Measurements from ENCODE around the gene IGSF3. TPM values are rescaled to one million over a fixed set of nuclear protein-coding genes. Genes with fewer than 3 reads are reported as not detected.
A peak's percentile ranks its signal among the peaks of the same experiment; 100 is the strongest.

The IGSF3 gene
- total RNA-seq, 2 experiments from 2014 or later = 0.08 to 0.22 TPM

DNA sequence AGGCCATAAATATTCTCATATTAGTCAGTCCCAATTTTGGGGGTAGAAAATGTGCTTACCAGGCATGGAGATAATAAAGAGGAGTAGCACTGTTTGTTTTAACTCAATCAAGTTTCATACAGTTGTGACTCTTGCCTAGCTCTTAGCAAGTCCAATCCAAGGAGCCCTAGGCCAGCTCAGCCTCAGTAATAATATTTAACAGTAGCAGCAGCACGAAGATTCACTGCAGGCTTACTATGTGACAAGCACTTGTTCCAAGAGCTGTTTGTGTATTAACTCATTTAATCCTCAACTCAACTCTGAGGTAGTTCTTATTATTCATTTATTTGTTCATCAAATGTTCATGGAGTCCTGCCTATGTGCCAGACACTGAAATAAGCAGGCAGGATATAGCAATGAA, 109.0 kb downstream of the IGSF3 start:
- Mint-ChIP-seq H3K9me3 (peaks cover 2% of the 10 kb centered on the region), H3K27me3 (no peaks in the 10 kb centered on the region), H3K36me3 (ENCODE audit: low read depth) (no peaks in the 10 kb centered on the region), H3K27ac (peak overlapping the region; percentile 43), H3K4me3 (no peak overlapping the region), H3K4me1 (ENCODE audit: low read depth) (peaks cover 69% of the 10 kb centered on the region)
- CTCF ChIA-PET = interaction anchor here (1.6 kb wide), 1 partner anchor 420 kb away, joined by 4 read pairs; no protein-coding TSS in a partner anchor
- DNase-seq = no peak
- no peak for TF ChIP-seq CTCF (IDR thresholded peaks at IDR 0.05)
- intact Hi-C loops (cut with DNase I, micrococcal nuclease) = loop anchor here in 1 of 2 experiments (5.0 kb wide), 1 partner anchor 56 kb away; no protein-coding TSS in a partner anchor
- Histone ChIP-seq H3K27me3 (ENCODE audit: control insufficient read depth in 1 of 2, insufficient read depth in 2 of 2, low read length in 2 of 2) (no peaks in the 10 kb centered on the region), H3K27ac (ENCODE audit: low read depth in 1 of 2, low read length in 2 of 2) (no peak overlapping the region), H3K4me3 (ENCODE audit: low read length) (no peak overlapping the region), H3K4me1 (ENCODE audit: insufficient read depth, low read length) (peaks cover 43% of the 10 kb centered on the region), H3K9me3 (ENCODE audit: control insufficient read depth in 1 of 2, insufficient read depth in 1 of 2, low read length in 2 of 2) (peaks cover 3 to 6% of the 10 kb centered on the region in 2 experiments), H3K36me3 (ENCODE audit: insufficient read depth, low read length) (no peaks in the 10 kb centered on the region)
- no peak for ATAC-seq (ENCODE audit: poor library complexity)
- POLR2A ChIA-PET = no interaction called here

GRCh38 chr1:116558140-116558549, 109.4 kb downstream of the IGSF3 start:
- Histone ChIP-seq H3K27ac (ENCODE audit: low read depth in 1 of 2, low read length in 2 of 2) (no peak overlapping the region), H3K27me3 (ENCODE audit: control insufficient read depth in 1 of 2, insufficient read depth in 2 of 2, low read length in 2 of 2) (no peaks in the 10 kb centered on the region), H3K4me1 (ENCODE audit: insufficient read depth, low read length) (peaks cover 47% of the 10 kb centered on the region), H3K9me3 (ENCODE audit: control insufficient read depth in 1 of 2, insufficient read depth in 1 of 2, low read length in 2 of 2) (peaks cover 0 to 2% of the 10 kb centered on the region in 2 experiments), H3K36me3 (ENCODE audit: insufficient read depth, low read length) (no peaks in the 10 kb centered on the region), H3K4me3 (ENCODE audit: low read length) (no peak overlapping the region)
- ATAC-seq (ENCODE audit: poor library complexity) (no peak), DNase-seq (peak in 2 of 14 experiments; percentile 46 to 53)
- no peak for TF ChIP-seq CTCF (IDR thresholded peaks at IDR 0.05)
- intact Hi-C loops (cut with DNase I, micrococcal nuclease) = loop anchor here in 1 of 2 experiments (5.0 kb wide), 1 partner anchor 56 kb away; no protein-coding TSS in a partner anchor
- Mint-ChIP-seq H3K4me1 (ENCODE audit: low read depth) (peaks cover 73% of the 10 kb centered on the region), H3K4me3 (no peak overlapping the region), H3K9me3 (peaks cover 2% of the 10 kb centered on the region), H3K27ac (peak overlapping the region; percentile 43), H3K27me3 (no peaks in the 10 kb centered on the region), H3K36me3 (ENCODE audit: low read depth) (no peaks in the 10 kb centered on the region)
- ChIA-PET CTCF (interaction anchor here (0.7 to 1.6 kb wide), 2 partner anchors 17 to 419 kb away, joined by 4 read pairs; no protein-coding TSS in a partner anchor), POLR2A (no interaction called here)

DNA sequence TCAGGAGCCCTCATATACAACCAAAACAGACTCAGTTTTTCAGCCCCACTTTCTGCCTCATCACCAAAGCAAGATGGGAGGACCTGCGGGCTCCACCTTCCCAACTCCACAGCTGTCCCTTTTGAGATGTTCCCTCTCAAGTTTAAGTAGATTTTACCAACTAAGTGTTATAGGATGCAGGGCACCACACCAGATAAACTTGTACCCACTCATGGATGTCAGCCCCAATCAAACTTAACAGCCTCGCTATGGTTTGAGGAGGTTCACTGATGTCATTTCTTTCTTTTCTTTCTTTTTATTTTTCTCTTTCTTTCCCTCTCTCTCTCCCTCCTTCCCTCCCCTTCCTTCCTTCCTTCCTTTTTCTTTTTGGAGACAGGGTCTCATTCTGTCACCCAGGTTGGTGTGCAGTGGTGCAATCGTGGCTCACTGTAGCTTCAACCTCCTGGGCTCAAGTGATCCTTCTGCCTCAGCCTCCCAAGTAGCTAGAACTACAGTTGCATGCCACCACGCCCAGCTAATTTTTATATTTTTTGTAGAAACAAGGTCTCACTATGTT, 110.1 kb downstream of the IGSF3 start:
- H3K27ac Mint-ChIP-seq = peak overlapping the region; percentile 43
- ChIA-PET POLR2A (interaction anchor here (1.0 to 1.4 kb wide), 5 partner anchors 11 to 418 kb away, joined by 3 to 6 read pairs (median 4); no protein-coding TSS in a partner anchor), CTCF (interaction anchor here (0.6 to 2.1 kb wide), 12 partner anchors 11 to 212 kb away, joined by 3 to 18 read pairs (median 4); partner anchors contain the start of gene CD58)
- no peaks in the 10 kb centered on the region for H3K27me3 ChIP-seq (ENCODE audit: control insufficient read depth in 1 of 2, insufficient read depth in 2 of 2, low read length in 2 of 2)
- H3K27ac ChIP-seq (ENCODE audit: low read depth in 1 of 2, low read length in 2 of 2) = peak overlapping the region in 1 of 2 donors; percentile 57
- TF ChIP-seq CTCF (IDR thresholded peaks at IDR 0.05) = no peak
- H3K4me1 Mint-ChIP-seq (ENCODE audit: low read depth) = peaks cover 70% of the 10 kb centered on the region
- H3K36me3 Mint-ChIP-seq (ENCODE audit: low read depth) = no peaks in the 10 kb centered on the region
- peaks cover under 1% of the 10 kb centered on the region for H3K9me3 Mint-ChIP-seq
- H3K4me1 ChIP-seq (ENCODE audit: insufficient read depth, low read length) = peaks cover 48% of the 10 kb centered on the region
- DNase-seq (no peak), ATAC-seq (ENCODE audit: poor library complexity) (no peak)
- no peaks in the 10 kb centered on the region for H3K36me3 ChIP-seq (ENCODE audit: insufficient read depth, low read length)
- no peaks in the 10 kb centered on the region for H3K9me3 ChIP-seq (ENCODE audit: control insufficient read depth in 1 of 2, insufficient read depth in 1 of 2, low read length in 2 of 2)
- intact Hi-C loops (cut with DNase I, micrococcal nuclease) = loop anchor here in 1 of 2 experiments (5.0 kb wide), 1 partner anchor 55 kb away; no protein-coding TSS in a partner anchor
- no peaks in the 10 kb centered on the region for H3K27me3 Mint-ChIP-seq
- no peak overlapping the region for H3K4me3 ChIP-seq (ENCODE audit: low read length)
- H3K4me3 Mint-ChIP-seq = no peak overlapping the region
